HUES48 (cell line): ENCODE results near the gene ALG5.

Experiments used
- H3K27ac ChIP-seq: one replicate; pipeline ENCODE4 v1.7.0; 2013; ENCODE audit warnings: low read depth, low read length, inconsistent platforms
- H3K27me3 ChIP-seq: 2 replicates; pipeline ENCODE4 v1.6.1; 2013; ENCODE audit warnings: mild to moderate bottlenecking, low read length; ENCODE audit not compliant: control insufficient read depth, insufficient read depth
- H3K36me3 ChIP-seq: 2 replicates; pipeline ENCODE4 v1.6.1; 2013; ENCODE audit warnings: low read length; ENCODE audit not compliant: control insufficient read depth, insufficient read depth
- H3K4me1 ChIP-seq: 2 replicates; pipeline ENCODE4 v1.6.1; 2013; ENCODE audit warnings: mild to moderate bottlenecking, low read length; ENCODE audit not compliant: control insufficient read depth, insufficient read depth
- H3K4me3 ChIP-seq: 2 replicates; pipeline ENCODE4 v1.5.1; 2013; ENCODE audit warnings: mild to moderate bottlenecking, low read depth, low read length
- H3K9ac ChIP-seq: 2 replicates; pipeline ENCODE4 v1.6.1; 2013; ENCODE audit warnings: mild to moderate bottlenecking, low read depth, low read length, moderate library complexity
- H3K9me3 ChIP-seq: 2 replicates; pipeline ENCODE4 v1.6.1; 2013; ENCODE audit warnings: low read length; ENCODE audit not compliant: control insufficient read depth, insufficient read depth

Gene ALG5

GRCh38 chr13:36915106-36915505, 84.0 kb downstream of the ALG5 start:
- Histone ChIP-seq H3K9ac (no peak overlapping the region), H3K9me3 (no peaks in the 10 kb centered on the region), H3K4me3 (no peak overlapping the region), H3K27me3 (peaks cover 27% of the 10 kb centered on the region), H3K4me1 (peaks cover 11% of the 10 kb centered on the region; the same call in 1 of the 2 replicates), H3K36me3 (no peaks in the 10 kb centered on the region), H3K27ac (no peak overlapping the region)

- peaks cover 11% of the 10 kb centered on the region; the same call in 1 of the 2 replicates for H3K4me1 ChIP-seq
- H3K9me3 ChIP-seq: no peaks in the 10 kb centered on the region
- no peaks in the 10 kb centered on the region for H3K36me3 ChIP-seq
- H3K27me3 ChIP-seq: peaks cover 27% of the 10 kb centered on the region
- H3K27ac ChIP-seq: no peak overlapping the region
- no peak overlapping the region for H3K4me3 ChIP-seq
- H3K9ac ChIP-seq: no peak overlapping the region
Observed at GRCh38 chr13:36914648-36915047, 84.5 kb downstream of the ALG5 start.

- Histone ChIP-seq H3K9me3 (no peaks in the 10 kb centered on the region), H3K27ac (no peak overlapping the region), H3K4me3 (no peak overlapping the region), H3K36me3 (no peaks in the 10 kb centered on the region), H3K4me1 (peaks cover 5% of the 10 kb centered on the region; the same call in 1 of the 2 replicates), H3K9ac (no peak overlapping the region), H3K27me3 (peaks cover 18% of the 10 kb centered on the region)
Observed at GRCh38 chr13:36913463-36913862, 85.7 kb downstream of the ALG5 start.

GRCh38 chr13:36912973-36913372, 86.2 kb downstream of the ALG5 start:
- H3K9ac ChIP-seq: no peak overlapping the region
- H3K27ac ChIP-seq: no peak overlapping the region
- 0 out of 2 replicates have a peak, but pooled peaks cover under 1% of the 10 kb centered on the region for H3K4me1 ChIP-seq
- no peak overlapping the region for H3K4me3 ChIP-seq
- H3K36me3 ChIP-seq: no peaks in the 10 kb centered on the region
- no peaks in the 10 kb centered on the region for H3K9me3 ChIP-seq
- peaks cover 13% of the 10 kb centered on the region for H3K27me3 ChIP-seq

GRCh38 chr13:36912369-36912768, 86.8 kb downstream of the ALG5 start:
- Histone ChIP-seq H3K27me3 (peaks cover 7% of the 10 kb centered on the region), H3K4me3 (no peak overlapping the region), H3K4me1 (no peaks in the 10 kb centered on the region), H3K9ac (no peak overlapping the region), H3K27ac (no peak overlapping the region), H3K9me3 (no peaks in the 10 kb centered on the region), H3K36me3 (no peaks in the 10 kb centered on the region)

GRCh38 chr13:36910545-36910944, 88.6 kb downstream of the ALG5 start:
- Histone ChIP-seq H3K4me3 (no peak overlapping the region), H3K9ac (no peak overlapping the region), H3K4me1 (no peaks in the 10 kb centered on the region), H3K9me3 (no peaks in the 10 kb centered on the region), H3K27me3 (no peaks in the 10 kb centered on the region; the same call in 1 of the 2 replicates), H3K27ac (no peak overlapping the region), H3K36me3 (no peaks in the 10 kb centered on the region)

- Histone ChIP-seq H3K4me1 (no peaks in the 10 kb centered on the region), H3K9me3 (no peaks in the 10 kb centered on the region), H3K4me3 (no peak overlapping the region), H3K27ac (no peak overlapping the region), H3K9ac (no peak overlapping the region), H3K27me3 (no peaks in the 10 kb centered on the region), H3K36me3 (no peaks in the 10 kb centered on the region)
Observed at GRCh38 chr13:36907821-36908220, 91.3 kb downstream of the ALG5 start.

- H3K9me3 ChIP-seq: no peaks in the 10 kb centered on the region
- H3K27me3 ChIP-seq: no peaks in the 10 kb centered on the region
- H3K4me3 ChIP-seq: no peak overlapping the region
- no peak overlapping the region for H3K9ac ChIP-seq
- no peak overlapping the region for H3K27ac ChIP-seq
- H3K36me3 ChIP-seq: no peaks in the 10 kb centered on the region
- H3K4me1 ChIP-seq: no peaks in the 10 kb centered on the region
Observed at GRCh38 chr13:36907266-36907665, 91.9 kb downstream of the ALG5 start.

GRCh38 chr13:36905944-36906343, 93.2 kb downstream of the ALG5 start:
- H3K9me3 ChIP-seq: no peaks in the 10 kb centered on the region
- H3K27ac ChIP-seq: no peak overlapping the region
- H3K4me3 ChIP-seq: no peak overlapping the region
- H3K36me3 ChIP-seq: no peaks in the 10 kb centered on the region
- H3K9ac ChIP-seq: no peak overlapping the region
- no peaks in the 10 kb centered on the region for H3K4me1 ChIP-seq
- no peaks in the 10 kb centered on the region for H3K27me3 ChIP-seq

GRCh38 chr13:36903925-36904595, 95.1 kb downstream of the ALG5 start:
- H3K27ac ChIP-seq: no peak overlapping the region
- no peaks in the 10 kb centered on the region for H3K9me3 ChIP-seq
- H3K4me1 ChIP-seq: no peaks in the 10 kb centered on the region
- H3K9ac ChIP-seq: no peak overlapping the region
- H3K27me3 ChIP-seq: no peaks in the 10 kb centered on the region
- no peak overlapping the region for H3K4me3 ChIP-seq
- H3K36me3 ChIP-seq: no peaks in the 10 kb centered on the region
